CD1c-positive myeloid dendritic cell (primary cell): ENCODE measurements around the gene PRMT1.

ENCODE experiments used
- DNase-seq: peaks from one replicate; pipeline ENCODE4 v3.0.0-alpha.2; 2016; ENCODE audit errors: extremely low spot score

Gene PRMT1

DNA sequence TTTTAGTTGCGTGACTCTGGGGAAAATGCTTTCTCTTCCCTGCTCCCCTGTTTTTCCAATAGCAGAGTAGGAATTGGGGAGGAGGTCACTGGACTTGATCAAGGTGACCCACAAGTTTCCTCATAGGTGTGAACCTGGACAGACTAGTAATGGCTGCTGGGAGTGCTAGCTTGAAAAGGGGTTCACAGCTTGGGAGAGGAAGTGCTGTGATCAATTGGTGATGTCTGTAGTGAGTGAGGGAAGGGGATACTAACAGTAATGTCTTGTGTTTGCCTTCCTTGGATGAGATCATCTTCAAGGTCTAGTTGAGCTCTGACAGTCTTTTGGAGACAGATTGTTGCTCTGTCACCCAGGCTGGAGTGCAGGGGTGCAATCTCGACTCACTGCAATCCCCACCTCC, 9.6 kb upstream of the PRMT1 start:
- DNase-seq = no peak

GRCh38 chr19:49669516-49669915, 7.6 kb upstream of the PRMT1 start:
- peak; percentile 60 for DNase-seq

DNA sequence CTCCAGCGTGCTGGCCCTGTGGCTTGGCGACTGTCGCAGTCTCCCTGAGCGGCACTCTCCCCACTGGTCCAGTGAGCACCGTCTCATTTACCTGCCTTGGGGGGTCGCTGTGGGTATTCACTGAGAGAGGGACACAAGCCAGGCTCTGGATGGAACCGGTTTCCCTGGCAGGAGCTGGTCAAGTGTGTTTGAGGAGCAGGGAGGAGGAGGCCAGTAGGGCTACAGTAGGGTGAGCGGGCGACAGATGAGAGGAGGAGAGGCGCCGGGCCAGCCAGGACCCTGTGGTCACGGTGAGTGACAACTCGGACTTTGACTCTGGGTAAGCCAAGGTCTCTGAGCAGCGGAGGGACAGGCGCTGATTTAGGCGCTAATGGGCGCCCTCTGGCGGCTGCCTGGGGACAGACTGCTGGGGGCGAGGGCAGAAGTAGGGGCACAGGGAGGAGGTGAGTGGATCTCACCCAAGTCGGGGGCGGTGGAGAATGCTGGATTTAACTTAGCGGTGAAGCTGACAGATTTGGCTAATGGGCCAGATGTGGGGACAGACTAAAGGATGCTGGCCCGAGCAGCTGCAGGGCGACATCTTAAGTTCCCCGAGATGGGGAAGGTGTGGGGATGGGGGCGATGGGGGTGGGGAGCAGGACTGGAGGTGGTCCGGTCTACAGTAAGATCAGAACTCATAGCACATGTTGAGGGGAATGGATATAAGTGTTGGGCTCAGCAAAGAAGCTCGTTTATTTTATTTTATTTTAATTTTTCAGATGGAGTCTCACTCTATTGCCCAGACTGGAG, 4.7 kb upstream of the PRMT1 start:
- DNase-seq = peak; percentile 83

DNA sequence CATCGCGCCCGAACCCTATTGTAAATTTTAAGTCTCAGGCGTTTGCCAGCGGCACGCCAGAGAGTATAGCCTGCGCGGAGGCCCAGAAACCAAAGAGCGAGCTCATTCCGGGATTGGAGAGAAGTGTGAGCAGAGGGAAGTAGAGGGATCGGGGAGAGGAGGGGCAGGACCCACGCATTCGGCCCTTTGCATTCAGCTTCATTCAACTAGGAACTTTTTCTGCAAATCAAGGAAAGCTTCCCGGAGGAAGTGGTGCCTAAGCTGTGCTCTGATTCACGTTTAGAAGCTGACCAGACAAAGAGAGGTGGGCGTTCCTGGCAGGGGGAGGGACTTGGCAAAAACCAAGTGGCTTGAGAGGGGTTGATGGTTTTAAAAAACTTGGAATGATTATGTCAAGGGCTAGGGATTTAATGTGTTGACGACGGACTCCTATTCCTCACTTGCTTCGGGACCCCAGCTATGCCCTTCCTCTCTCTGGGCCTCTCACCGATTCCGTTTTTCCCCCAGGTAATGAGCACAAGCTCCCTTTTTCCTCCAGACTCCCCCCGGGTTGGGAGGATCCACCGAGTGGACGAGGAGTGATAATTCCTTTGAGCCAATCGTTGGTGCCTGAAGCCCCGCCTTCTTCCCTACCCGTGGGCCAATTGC, 811 bp upstream of the PRMT1 start:
- DNase-seq = peak; percentile 96

- DNase-seq = peak; percentile 100
Observed at GRCh38 chr19:49676784-49677230, 264 bp upstream of the PRMT1 start.

- peak; percentile 82 for DNase-seq
Observed at GRCh38 chr19:49677901-49678674, 1.0 kb downstream of the PRMT1 start.

- no peak for DNase-seq
Observed at GRCh38 chr19:49678985-49679770, 2.1 kb downstream of the PRMT1 start.

DNA sequence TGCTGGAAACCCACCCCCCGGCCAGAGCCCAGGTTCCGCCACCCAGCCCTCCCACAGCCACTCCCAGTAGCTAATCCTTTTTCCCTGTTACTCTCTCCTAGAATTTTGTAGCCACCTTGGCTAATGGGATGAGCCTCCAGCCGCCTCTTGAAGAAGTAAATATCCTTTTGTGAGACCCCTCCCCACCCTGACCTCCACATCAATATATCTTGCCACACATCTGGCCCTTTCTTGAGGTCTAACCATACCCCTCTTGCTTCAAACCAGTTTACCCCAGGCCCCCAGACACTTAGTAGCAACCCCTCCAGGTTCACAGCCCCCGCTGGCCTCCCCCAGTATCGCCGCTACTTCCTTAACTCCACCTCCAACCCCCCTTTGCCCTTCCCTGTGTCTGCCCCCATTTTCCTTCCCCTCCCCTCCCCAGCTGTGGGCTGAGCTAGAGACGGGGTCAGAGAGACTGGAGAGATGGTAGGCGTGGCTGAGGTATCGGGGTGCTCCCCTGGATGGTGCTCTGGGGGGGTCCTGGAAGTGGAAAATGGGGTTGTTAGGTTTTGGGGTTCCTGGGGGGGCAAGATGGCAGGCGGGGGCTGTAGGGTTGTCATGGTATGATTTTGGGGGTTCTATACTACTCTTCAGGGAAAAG, 2.8 kb downstream of the PRMT1 start:
- DNase-seq = no peak

GRCh38 chr19:49680421-49681351, 3.6 kb downstream of the PRMT1 start:
- DNase-seq = peak; percentile 95

- no peak for DNase-seq
Observed at GRCh38 chr19:49681830-49682229, 4.8 kb downstream of the PRMT1 start.

- no peak for DNase-seq
Observed at GRCh38 chr19:49682274-49682673, 5.2 kb downstream of the PRMT1 start.

- no peak for DNase-seq
Observed at GRCh38 chr19:49683814-49684250, 6.8 kb downstream of the PRMT1 start.

- DNase-seq = no peak
Observed at GRCh38 chr19:49684251-49684982, 7.3 kb downstream of the PRMT1 start.

- no peak for DNase-seq
Observed at GRCh38 chr19:49684983-49685553, 8.0 kb downstream of the PRMT1 start.

- DNase-seq = no peak
Observed at GRCh38 chr19:49685845-49686332, 8.8 kb downstream of the PRMT1 start.

DNA sequence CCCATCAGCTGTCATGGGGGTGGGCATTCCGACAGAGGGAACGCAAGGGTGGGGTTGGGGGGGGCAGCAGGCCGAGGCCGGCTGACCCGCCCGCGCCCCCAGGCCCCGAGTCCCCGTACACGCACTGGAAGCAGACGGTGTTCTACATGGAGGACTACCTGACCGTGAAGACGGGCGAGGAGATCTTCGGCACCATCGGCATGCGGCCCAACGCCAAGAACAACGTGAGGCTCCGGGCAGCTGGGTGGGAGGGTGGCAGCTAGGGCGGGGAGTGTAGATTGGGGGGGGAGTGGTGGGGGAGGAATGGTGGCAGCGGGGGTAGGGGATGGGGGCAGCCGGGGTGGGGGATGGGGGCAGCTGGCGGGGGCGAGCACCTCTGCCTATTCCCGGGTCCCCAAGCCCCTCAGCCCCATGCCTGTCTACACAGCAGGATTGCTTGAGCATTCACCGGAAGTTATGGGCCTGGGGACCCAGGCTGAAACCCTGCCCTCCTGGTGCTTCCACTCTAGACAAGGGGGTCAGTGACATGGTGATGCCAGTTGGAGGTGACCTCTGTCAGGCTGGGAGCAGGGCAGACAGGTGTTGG, 9.5 kb downstream of the PRMT1 start:
- DNase-seq = no peak

DNA sequence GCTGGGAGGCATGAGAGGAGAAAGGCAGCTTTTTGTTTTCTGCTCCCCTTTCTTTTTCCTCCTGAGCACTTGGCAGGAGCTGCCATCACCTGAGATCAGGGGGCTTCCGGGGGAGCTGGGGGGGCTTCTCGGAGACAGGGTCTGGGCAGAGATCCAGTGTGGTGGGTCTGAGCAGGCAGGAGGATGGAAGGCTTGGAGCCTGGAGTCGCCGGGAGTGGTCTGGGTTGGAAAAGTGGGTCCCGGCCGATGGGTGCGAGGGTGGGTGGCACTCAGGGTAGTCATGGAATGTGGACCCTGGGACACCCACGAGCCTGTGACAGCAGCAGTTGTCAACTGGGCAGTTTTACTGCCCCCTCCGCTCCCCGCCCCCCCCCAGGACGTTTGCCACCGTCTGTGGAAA, 10.1 kb downstream of the PRMT1 start:
- no peak for DNase-seq

DNA sequence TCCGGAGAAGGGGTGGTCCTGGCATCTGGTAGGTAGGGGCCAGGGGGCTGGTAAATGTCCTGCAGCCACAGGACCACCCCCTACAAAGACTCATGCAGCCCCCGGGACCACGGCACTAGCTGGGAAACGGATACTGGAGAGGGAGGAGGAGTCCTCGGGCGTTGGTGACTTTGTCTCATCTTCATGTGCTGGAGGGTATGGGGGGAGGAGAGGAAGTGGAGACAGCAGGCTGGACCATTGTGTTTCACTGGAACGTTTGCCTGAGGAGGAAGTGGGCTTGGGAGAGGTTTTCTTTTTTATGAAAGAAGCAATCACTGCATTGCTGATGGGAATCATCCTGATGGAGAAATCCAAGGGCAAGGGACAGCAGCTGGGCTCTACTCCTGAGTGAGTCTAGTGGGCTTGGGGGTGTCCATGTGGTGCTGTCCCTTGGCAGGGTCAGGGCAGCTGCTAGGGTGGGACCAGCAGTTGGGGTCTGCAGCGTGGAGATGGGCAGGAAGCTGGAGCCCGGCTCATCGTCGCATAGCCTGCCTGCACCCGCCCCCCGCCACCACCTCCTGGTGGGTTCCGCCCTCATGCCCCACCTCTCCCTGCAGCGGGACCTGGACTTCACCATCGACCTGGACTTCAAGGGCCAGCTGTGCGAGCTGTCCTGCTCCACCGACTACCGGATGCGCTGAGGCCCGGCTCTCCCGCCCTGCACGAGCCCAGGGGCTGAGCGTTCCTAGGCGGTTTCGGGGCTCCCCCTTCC, 10.7 kb downstream of the PRMT1 start:
- peak; percentile 48 for DNase-seq
